Measurements from ENCODE around the gene BST1. TPM values are rescaled to one million over a fixed set of nuclear protein-coding genes. Genes with fewer than 3 reads are reported as not detected.

Gene BST1
- total RNA-seq, 4 donors from 2014 or later, result 3.7 to 6.7 (median 5.7) TPM

- no peak for TF ChIP-seq POLR2A (IDR thresholded peaks at IDR 0.05)
- TF ChIP-seq CTCF (IDR thresholded peaks at IDR 0.05), result no peak
- no peak overlapping the region for H3K4me3 ChIP-seq (ENCODE audit: low read depth, poor library complexity, severe bottlenecking)
- intact Hi-C loops (cut with DNase I; ENCODE audit: low total_unique reads), result no loop called here
- DNase-seq (ENCODE audit: low spot score in 2 of 2), result no peak
Measured at GRCh38 chr4:15704129-15704528, 1.3 kb downstream of the BST1 start.

- no peak overlapping the region for H3K4me3 ChIP-seq (ENCODE audit: low read depth, poor library complexity, severe bottlenecking)
- intact Hi-C loops (cut with DNase I; ENCODE audit: low total_unique reads), result no loop called here
- no peak for DNase-seq (ENCODE audit: low spot score in 2 of 2)
- 43 to 59% methylated on average over 3 of the region's 3 CpGs for WGBS, 2 donors
- TF ChIP-seq POLR2A (IDR thresholded peaks at IDR 0.05) (no peak), CTCF (IDR thresholded peaks at IDR 0.05) (no peak)
Measured at GRCh38 chr4:15706646-15707362, 3.9 kb downstream of the BST1 start.

GRCh38 chr4:15707363-15707715 is 4.5 kb downstream of the BST1 start:
- WGBS, 2 donors, result 16 to 17% methylated on average over 7 of the region's 7 CpGs
- no peak overlapping the region for H3K4me3 ChIP-seq (ENCODE audit: low read depth, poor library complexity, severe bottlenecking)
- TF ChIP-seq POLR2A (IDR thresholded peaks at IDR 0.05) (no peak), CTCF (IDR thresholded peaks at IDR 0.05) (no peak)
- DNase-seq (ENCODE audit: low spot score in 2 of 2), result peak in 1 of 2 donors; percentile 28
- intact Hi-C loops (cut with DNase I; ENCODE audit: low total_unique reads), result no loop called here

GRCh38 chr4:15711762-15712161 is 8.9 kb downstream of the BST1 start:
- intact Hi-C loops (cut with DNase I; ENCODE audit: low total_unique reads), result no loop called here
- WGBS, 2 donors, result 88 to 89% methylated on average over 2 of the region's 2 CpGs
- DNase-seq (ENCODE audit: low spot score in 2 of 2), result no peak
- H3K4me3 ChIP-seq (ENCODE audit: low read depth, poor library complexity, severe bottlenecking), result no peak overlapping the region
- TF ChIP-seq CTCF (IDR thresholded peaks at IDR 0.05), result no peak
- TF ChIP-seq POLR2A (IDR thresholded peaks at IDR 0.05), result no peak

GRCh38 chr4:15712214-15712613 is 9.3 kb downstream of the BST1 start:
- no peak overlapping the region for H3K4me3 ChIP-seq (ENCODE audit: low read depth, poor library complexity, severe bottlenecking)
- DNase-seq (ENCODE audit: low spot score in 2 of 2), result no peak
- intact Hi-C loops (cut with DNase I; ENCODE audit: low total_unique reads), result no loop called here
- 95 to 100% methylated on average over 1 of the region's 1 CpG for WGBS, 2 donors
- TF ChIP-seq POLR2A (IDR thresholded peaks at IDR 0.05) (no peak), CTCF (IDR thresholded peaks at IDR 0.05) (no peak)

GRCh38 chr4:15714141-15714540 is 11.3 kb downstream of the BST1 start:
- intact Hi-C loops (cut with DNase I; ENCODE audit: low total_unique reads), result no loop called here
- no peak overlapping the region for H3K4me3 ChIP-seq (ENCODE audit: low read depth, poor library complexity, severe bottlenecking)
- no peak for TF ChIP-seq POLR2A (IDR thresholded peaks at IDR 0.05)
- no peak for DNase-seq (ENCODE audit: low spot score in 2 of 2)
- 85 to 96% methylated on average over 1 of the region's 1 CpG for WGBS, 2 donors

Measured in lower leg skin (tissue), 4 donors.